HEK293 (cell line): ENCODE measurements around the gene XRN1.

Experiments used
- CTCF ChIA-PET: fragments of 350-600 bp; formaldehyde crosslinking; extraction: SDS; loops from one replicate; lab custom pipeline; 2021; ENCODE audit warnings: antibody characterized with exemption; lab: Yijun Ruan, JAX
- POLR2A ChIA-PET: fragments of 300-600 bp; formaldehyde crosslinking; extraction: SDS; loops from one replicate; lab custom pipeline; 2020; ENCODE audit warnings: antibody characterized with exemption, inconsistent platforms; lab: Yijun Ruan, JAX
- H3K27ac ChIP-seq: fragments of 200-500 bp; sonication (Bioruptor generic); 2 replicates; pipeline ENCODE4 v1.5.1; 2014; ENCODE audit warnings: low read depth, low read length, control low read depth, inconsistent platforms; ENCODE audit errors: extremely low read depth
- H3K36me3 ChIP-seq, 2 experiments: fragments of 200-500 bp in 1 of 2; sonication (Bioruptor generic) in 1 of 2; 1 replicate in 1 of 2; 2 replicates in 1 of 2; pipeline ENCODE4 v1.5.1; 2014 to 2017; ENCODE audit warnings: inconsistent platforms in 2 of 2, low read length in 2 of 2; ENCODE audit not compliant: control insufficient read depth in 2 of 2, insufficient read depth in 1 of 2
- H3K4me1 ChIP-seq: fragments of 200-500 bp; sonication (Bioruptor generic); 2 replicates; pipeline ENCODE4 v1.5.1; 2014; ENCODE audit warnings: mild to moderate bottlenecking, low read length, inconsistent platforms; ENCODE audit not compliant: control insufficient read depth, insufficient read depth
- H3K4me3 ChIP-seq: 2 replicates; pipeline ENCODE4 v1.5.1; 2011; ENCODE audit warnings: low read depth, mild to moderate bottlenecking, control low read depth, low read length, moderate library complexity
- H3K9me3 ChIP-seq: fragments of 200-500 bp; sonication (Bioruptor generic); 2 replicates; pipeline ENCODE4 v1.5.1; 2014; ENCODE audit warnings: low read depth, low read length, inconsistent platforms; ENCODE audit not compliant: control insufficient read depth, insufficient read depth
- ATF2 ChIP-seq: fragments of 450-650 bp; formaldehyde crosslinking; IDR thresholded peaks from 2 replicates; pipeline ENCODE4 v1.5.1; 2016; ENCODE audit warnings: missing biosample characterization, missing genetic modification characterization, low read depth
- KLF7 ChIP-seq: fragments of 450-650 bp; formaldehyde crosslinking; IDR thresholded peaks from 2 replicates; pipeline ENCODE4 v1.5.1; 2016; ENCODE audit warnings: missing biosample characterization, missing genetic modification characterization, borderline replicate concordance
- MYNN ChIP-seq: fragments of 450-650 bp; formaldehyde crosslinking; IDR thresholded peaks from 2 replicates; pipeline ENCODE4 v1.5.1; 2016; ENCODE audit warnings: missing biosample characterization, missing genetic modification characterization, borderline replicate concordance
- PATZ1 ChIP-seq: fragments of 450-650 bp; formaldehyde crosslinking; IDR thresholded peaks from 2 replicates; pipeline ENCODE4 v1.5.1; 2016; ENCODE audit warnings: missing biosample characterization, missing genetic modification characterization
- ZBTB20 ChIP-seq: fragments of 450-650 bp; formaldehyde crosslinking; IDR thresholded peaks from 2 replicates; pipeline ENCODE4 v1.5.1; 2016; ENCODE audit warnings: missing biosample characterization, missing genetic modification characterization
- ZBTB44 ChIP-seq: fragments of 450-650 bp; IDR thresholded peaks from 2 replicates; pipeline ENCODE4 v1.5.1; 2018; ENCODE audit warnings: missing biosample characterization, mild to moderate bottlenecking, missing genetic modification characterization
- ZEB2 ChIP-seq: fragments of 450-650 bp; formaldehyde crosslinking; IDR thresholded peaks from 2 replicates; pipeline ENCODE4 v1.5.1; 2016; ENCODE audit warnings: missing biosample characterization, missing genetic modification characterization
- ZFP37 ChIP-seq: fragments of 450-650 bp; formaldehyde crosslinking; IDR thresholded peaks from 2 replicates; pipeline ENCODE4 v1.5.1; 2016; ENCODE audit warnings: missing biosample characterization, missing genetic modification characterization
- ZNF132 ChIP-seq: fragments of 450-650 bp; formaldehyde crosslinking; IDR thresholded peaks from 2 replicates; pipeline ENCODE4 v1.5.1; 2017; ENCODE audit warnings: missing biosample characterization, missing genetic modification characterization, borderline replicate concordance
- ZNF138 ChIP-seq: fragments of 450-650 bp; formaldehyde crosslinking; IDR thresholded peaks from 2 replicates; pipeline ENCODE4 v1.5.1; 2016; ENCODE audit warnings: missing biosample characterization, missing genetic modification characterization, borderline replicate concordance
- ZNF48 ChIP-seq: fragments of 450-650 bp; formaldehyde crosslinking; IDR thresholded peaks from 2 replicates; pipeline ENCODE4 v1.5.1; 2016; ENCODE audit warnings: missing biosample characterization, missing genetic modification characterization
- ZNF529 ChIP-seq: fragments of 450-650 bp; formaldehyde crosslinking; IDR thresholded peaks from 2 replicates; pipeline ENCODE4 v1.5.1; 2017; ENCODE audit warnings: missing genetic modification characterization, missing biosample characterization; ENCODE audit not compliant: insufficient replicate concordance
- ZNF555 ChIP-seq: fragments of 450-650 bp; formaldehyde crosslinking; conservative IDR thresholded peaks from 2 replicates; pipeline ENCODE4 v1.5.1; 2017; ENCODE audit warnings: missing biosample characterization, mild to moderate bottlenecking, missing genetic modification characterization, inconsistent platforms
- ZNF645 ChIP-seq: fragments of 450-650 bp; formaldehyde crosslinking; IDR thresholded peaks from 2 replicates; pipeline ENCODE4; 2016; ENCODE audit warnings: missing biosample characterization, missing genetic modification characterization
- ZNF707 ChIP-seq: fragments of 450-650 bp; formaldehyde crosslinking; IDR thresholded peaks from 2 replicates; pipeline ENCODE4 v1.5.1; 2016; ENCODE audit warnings: missing biosample characterization, missing genetic modification characterization
- ZNF777 ChIP-seq: fragments of 450-650 bp; formaldehyde crosslinking; IDR thresholded peaks from 2 replicates; pipeline ENCODE4 v1.5.1; 2017; ENCODE audit warnings: missing biosample characterization, missing genetic modification characterization, borderline replicate concordance
- ZNF843 ChIP-seq: fragments of 450-650 bp; formaldehyde crosslinking; IDR thresholded peaks from 2 replicates; pipeline ENCODE4 v1.5.1; 2016; ENCODE audit warnings: missing biosample characterization, missing genetic modification characterization
- ZXDB ChIP-seq: fragments of 450-650 bp; formaldehyde crosslinking; IDR thresholded peaks from 2 replicates; pipeline ENCODE4 v1.5.1; 2016; ENCODE audit warnings: missing biosample characterization, missing genetic modification characterization
- TF ChIP-seq, protein P1 (sequence below): fragments of 450-650 bp; formaldehyde crosslinking; IDR thresholded peaks from 2 replicates; pipeline ENCODE4 v1.5.1; 2016; ENCODE audit warnings: missing biosample characterization, missing genetic modification characterization
- TF ChIP-seq, protein P2 (sequence below): fragments of 450-650 bp; formaldehyde crosslinking; IDR thresholded peaks from 2 replicates; pipeline ENCODE4 v1.5.1; 2017; ENCODE audit warnings: missing biosample characterization, missing genetic modification characterization
- TF ChIP-seq, protein P3 (sequence below): fragments of 450-650 bp; formaldehyde crosslinking; IDR thresholded peaks from 2 replicates; pipeline ENCODE4 v1.5.1; 2016; ENCODE audit warnings: missing biosample characterization, missing genetic modification characterization

XRN1 gene

GRCh38 chr3:142459929-142460328 is 12.1 kb upstream of the XRN1 start:
- TF ChIP-seq ZNF843 (tag by site-specific recombination) (no peak), ZNF138 (tag by site-specific recombination) (no peak), ZNF48 (tag by site-specific recombination) (no peak), ZNF645 (tag by site-specific recombination) (no peak), ZNF707 (tag by site-specific recombination) (no peak), KLF7 (no peak), ZEB2 (tag by site-specific recombination) (no peak), ATF2 (tag by site-specific recombination) (no peak)
- TF ChIP-seq, protein P1, sequence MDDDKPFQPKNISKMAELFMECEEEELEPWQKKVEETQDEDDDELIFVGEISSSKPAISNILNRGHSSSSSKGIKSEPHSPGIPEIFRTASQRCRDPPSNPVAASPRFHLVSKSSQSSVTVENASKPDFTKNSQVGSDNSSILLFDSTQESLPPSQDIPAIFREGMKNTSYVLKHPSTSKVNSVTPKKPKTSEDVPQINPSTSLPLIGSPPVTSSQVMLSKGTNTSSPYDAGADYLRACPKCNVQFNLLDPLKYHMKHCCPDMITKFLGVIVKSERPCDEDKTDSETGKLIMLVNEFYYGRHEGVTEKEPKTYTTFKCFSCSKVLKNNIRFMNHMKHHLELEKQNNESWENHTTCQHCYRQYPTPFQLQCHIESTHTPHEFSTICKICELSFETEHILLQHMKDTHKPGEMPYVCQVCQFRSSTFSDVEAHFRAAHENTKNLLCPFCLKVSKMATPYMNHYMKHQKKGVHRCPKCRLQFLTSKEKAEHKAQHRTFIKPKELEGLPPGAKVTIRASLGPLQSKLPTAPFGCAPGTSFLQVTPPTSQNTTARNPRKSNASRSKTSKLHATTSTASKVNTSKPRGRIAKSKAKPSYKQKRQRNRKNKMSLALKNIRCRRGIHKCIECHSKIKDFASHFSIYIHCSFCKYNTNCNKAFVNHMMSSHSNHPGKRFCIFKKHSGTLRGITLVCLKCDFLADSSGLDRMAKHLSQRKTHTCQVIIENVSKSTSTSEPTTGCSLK (tag by site-specific recombination): no peak
- TF ChIP-seq, all 188 proteins: peak for 0
- Histone ChIP-seq H3K27ac (no peak overlapping the region), H3K9me3 (no peaks in the 10 kb centered on the region), H3K4me1 (no peaks in the 10 kb centered on the region), H3K4me3 (no peak overlapping the region), H3K36me3 (peaks cover 0 to 32% of the 10 kb centered on the region in 2 experiments; a peak in 1 of 3 replicates)
- CTCF ChIA-PET: no interaction called here
- POLR2A ChIA-PET: no interaction called here

- CTCF ChIA-PET: no interaction called here
- Histone ChIP-seq H3K27ac (no peak overlapping the region), H3K4me1 (no peaks in the 10 kb centered on the region), H3K36me3 (peaks cover 0 to 32% of the 10 kb centered on the region in 2 experiments; a peak in 1 of 3 replicates), H3K4me3 (no peak overlapping the region), H3K9me3 (no peaks in the 10 kb centered on the region)
- POLR2A ChIA-PET: no interaction called here
- TF ChIP-seq ZBTB44 (tag by site-specific recombination): no peak
- TF ChIP-seq ZNF529 (tag by site-specific recombination): no peak
- no peak for TF ChIP-seq ZNF777 (tag by site-specific recombination)
- no peak for TF ChIP-seq ZBTB20 (tag by site-specific recombination)
- TF ChIP-seq ZNF132: no peak
- TF ChIP-seq, protein P2, sequence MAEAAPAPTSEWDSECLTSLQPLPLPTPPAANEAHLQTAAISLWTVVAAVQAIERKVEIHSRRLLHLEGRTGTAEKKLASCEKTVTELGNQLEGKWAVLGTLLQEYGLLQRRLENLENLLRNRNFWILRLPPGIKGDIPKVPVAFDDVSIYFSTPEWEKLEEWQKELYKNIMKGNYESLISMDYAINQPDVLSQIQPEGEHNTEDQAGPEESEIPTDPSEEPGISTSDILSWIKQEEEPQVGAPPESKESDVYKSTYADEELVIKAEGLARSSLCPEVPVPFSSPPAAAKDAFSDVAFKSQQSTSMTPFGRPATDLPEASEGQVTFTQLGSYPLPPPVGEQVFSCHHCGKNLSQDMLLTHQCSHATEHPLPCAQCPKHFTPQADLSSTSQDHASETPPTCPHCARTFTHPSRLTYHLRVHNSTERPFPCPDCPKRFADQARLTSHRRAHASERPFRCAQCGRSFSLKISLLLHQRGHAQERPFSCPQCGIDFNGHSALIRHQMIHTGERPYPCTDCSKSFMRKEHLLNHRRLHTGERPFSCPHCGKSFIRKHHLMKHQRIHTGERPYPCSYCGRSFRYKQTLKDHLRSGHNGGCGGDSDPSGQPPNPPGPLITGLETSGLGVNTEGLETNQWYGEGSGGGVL (tag by site-specific recombination): no peak
- TF ChIP-seq, protein P3, sequence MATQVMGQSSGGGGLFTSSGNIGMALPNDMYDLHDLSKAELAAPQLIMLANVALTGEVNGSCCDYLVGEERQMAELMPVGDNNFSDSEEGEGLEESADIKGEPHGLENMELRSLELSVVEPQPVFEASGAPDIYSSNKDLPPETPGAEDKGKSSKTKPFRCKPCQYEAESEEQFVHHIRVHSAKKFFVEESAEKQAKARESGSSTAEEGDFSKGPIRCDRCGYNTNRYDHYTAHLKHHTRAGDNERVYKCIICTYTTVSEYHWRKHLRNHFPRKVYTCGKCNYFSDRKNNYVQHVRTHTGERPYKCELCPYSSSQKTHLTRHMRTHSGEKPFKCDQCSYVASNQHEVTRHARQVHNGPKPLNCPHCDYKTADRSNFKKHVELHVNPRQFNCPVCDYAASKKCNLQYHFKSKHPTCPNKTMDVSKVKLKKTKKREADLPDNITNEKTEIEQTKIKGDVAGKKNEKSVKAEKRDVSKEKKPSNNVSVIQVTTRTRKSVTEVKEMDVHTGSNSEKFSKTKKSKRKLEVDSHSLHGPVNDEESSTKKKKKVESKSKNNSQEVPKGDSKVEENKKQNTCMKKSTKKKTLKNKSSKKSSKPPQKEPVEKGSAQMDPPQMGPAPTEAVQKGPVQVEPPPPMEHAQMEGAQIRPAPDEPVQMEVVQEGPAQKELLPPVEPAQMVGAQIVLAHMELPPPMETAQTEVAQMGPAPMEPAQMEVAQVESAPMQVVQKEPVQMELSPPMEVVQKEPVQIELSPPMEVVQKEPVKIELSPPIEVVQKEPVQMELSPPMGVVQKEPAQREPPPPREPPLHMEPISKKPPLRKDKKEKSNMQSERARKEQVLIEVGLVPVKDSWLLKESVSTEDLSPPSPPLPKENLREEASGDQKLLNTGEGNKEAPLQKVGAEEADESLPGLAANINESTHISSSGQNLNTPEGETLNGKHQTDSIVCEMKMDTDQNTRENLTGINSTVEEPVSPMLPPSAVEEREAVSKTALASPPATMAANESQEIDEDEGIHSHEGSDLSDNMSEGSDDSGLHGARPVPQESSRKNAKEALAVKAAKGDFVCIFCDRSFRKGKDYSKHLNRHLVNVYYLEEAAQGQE: no peak
- TF ChIP-seq PATZ1 (tag by site-specific recombination): no peak
- TF ChIP-seq ZNF555 (tag by site-specific recombination): no peak
- no peak for TF ChIP-seq MYNN (tag by site-specific recombination)
- no peak for TF ChIP-seq ZFP37 (tag by site-specific recombination)
- TF ChIP-seq ZXDB (tag by site-specific recombination): no peak
Observed at GRCh38 chr3:142459096-142459495, 11.3 kb upstream of the XRN1 start.
